GM18499 (cell line): ENCODE data around the gene OR2A12.
"Not testable (repeated sequence)": the region's sequence is repeated elsewhere in the genome, so short reads cannot be mapped to it uniquely, and the experiment has no call there.

Source experiments
- ATAC-seq: cut with Tn5 transposase; IDR thresholded peaks from one replicate; pipeline ENCODE4 v1.9.1; 2021; ENCODE audit warnings: moderate number of reproducible peaks; ENCODE audit not compliant: insufficient read depth, unreplicated experiment

OR2A12 gene

GRCh38 chr7:144085978-144086377 is at the start of gene OR2A12:
Gene OR2A12, plus strand, starts transcription at chr7:144086278. Its CDS starts 8,830 bp downstream, at chr7:144095108.
- no peak for ATAC-seq

GRCh38 chr7:144036302-144036885 is 49.7 kb upstream of the OR2A12 start:
- ATAC-seq = no peak

GRCh38 chr7:144037414-144038035 is 48.6 kb upstream of the OR2A12 start:
- no peak for ATAC-seq

- ATAC-seq = no peak
These were observed 47.2 kb upstream of the OR2A12 start for GRCh38 chr7:144038887-144039286.

- no peak for ATAC-seq
These were observed 37.4 kb upstream of the OR2A12 start, which contains the start of gene OR2A5 for GRCh38 chr7:144048648-144049047. Gene OR2A5, plus strand, starts transcription at chr7:144048948. Its CDS starts 1,454 bp downstream, at chr7:144050402.

- no peak for ATAC-seq
These were observed 36.6 kb upstream of the OR2A12 start for GRCh38 chr7:144049491-144049890.

GRCh38 chr7:144050093-144050492 is 36.0 kb upstream of the OR2A12 start:
- ATAC-seq = no peak

- ATAC-seq = not testable (repeated sequence)
These were observed 35.2 kb upstream of the OR2A12 start for GRCh38 chr7:144050884-144051283.

GRCh38 chr7:144057954-144058353 is 28.1 kb upstream of the OR2A12 start:
- ATAC-seq = no peak

- ATAC-seq = no peak
These were observed 22.4 kb upstream of the OR2A12 start for GRCh38 chr7:144063710-144064109.

GRCh38 chr7:144069511-144069910 is 16.6 kb upstream of the OR2A12 start, which contains the start of gene OR2A25:
Gene OR2A25, plus strand, starts transcription at chr7:144069811. Its CDS starts 4,409 bp downstream, at chr7:144074220.
- no peak for ATAC-seq

GRCh38 chr7:144069953-144070352 is 16.1 kb upstream of the OR2A12 start:
- no peak for ATAC-seq

GRCh38 chr7:144074374-144074773 is 11.7 kb upstream of the OR2A12 start:
- no peak for ATAC-seq

GRCh38 chr7:144086730-144087129 is 652 bp downstream of the OR2A12 start:
- no peak for ATAC-seq

GRCh38 chr7:144087230-144087629 is 1.2 kb downstream of the OR2A12 start:
- ATAC-seq = no peak

- ATAC-seq = no peak
These were observed 4.6 kb downstream of the OR2A12 start for GRCh38 chr7:144090667-144091066.

GRCh38 chr7:144098776-144099175 is 12.7 kb downstream of the OR2A12 start:
- ATAC-seq = no peak

- no peak for ATAC-seq
These were observed 14.5 kb downstream of the OR2A12 start for GRCh38 chr7:144100607-144101006.

- no peak for ATAC-seq
These were observed 16.0 kb downstream of the OR2A12 start for GRCh38 chr7:144102041-144102440.

- ATAC-seq = no peak
These were observed 19.1 kb downstream of the OR2A12 start for GRCh38 chr7:144105211-144105610.

GRCh38 chr7:144109283-144109682 is 23.2 kb downstream of the OR2A12 start, which contains the start of gene OR2A2:
Gene OR2A2, plus strand, starts transcription at chr7:144109583. Its CDS starts 0 bp downstream, at chr7:144109583.
- no peak for ATAC-seq

- no peak for ATAC-seq
These were observed 24.2 kb downstream of the OR2A12 start for GRCh38 chr7:144110272-144110671.
